ENCODE measurements around the gene OXNAD1. TPM values are rescaled to one million over a fixed set of nuclear protein-coding genes. Genes with fewer than 3 reads are reported as not detected.

Gene OXNAD1
- polyA plus RNA-seq, 1 of the 3 experiments (the other 2 are of a cell fraction): 6.9 TPM

DNA sequence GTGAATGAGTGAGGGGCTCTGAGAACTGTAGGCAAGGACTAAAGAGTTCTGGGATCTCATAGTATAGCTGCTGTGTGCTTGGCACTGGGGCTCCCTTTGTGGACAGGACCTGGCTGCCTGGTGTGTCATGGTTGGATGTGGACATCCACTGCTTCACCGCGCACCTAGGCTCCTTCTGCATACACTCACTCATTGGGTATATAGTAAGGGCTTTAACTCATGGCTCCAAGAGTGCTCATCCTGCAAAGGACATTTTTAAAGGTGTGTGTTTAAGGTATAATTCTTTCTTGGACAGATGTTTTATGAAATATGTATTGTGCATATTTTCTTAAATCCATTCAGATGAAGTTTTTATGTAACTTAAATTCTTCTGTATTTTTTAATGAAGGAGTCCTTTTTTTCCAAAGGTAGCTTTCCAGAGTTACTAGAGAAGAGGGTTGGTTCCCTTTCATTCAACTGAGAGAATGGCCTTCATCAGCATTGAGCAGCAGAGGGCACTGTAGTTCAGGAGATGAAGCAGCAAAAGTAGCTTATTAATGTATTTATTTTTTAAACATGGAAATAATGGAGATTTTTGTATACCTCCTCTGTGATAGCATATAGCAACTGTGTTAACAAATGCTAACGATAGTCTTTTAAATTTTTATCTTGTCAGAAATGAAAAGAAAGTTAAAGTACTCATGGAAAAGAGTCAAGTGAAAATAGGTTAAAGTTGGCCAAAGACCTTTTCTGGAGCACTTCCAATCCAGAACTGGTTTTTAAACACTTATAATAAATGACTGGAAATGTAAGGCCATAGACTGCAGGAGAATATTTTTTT is 25.2 kb downstream of the OXNAD1 start:
- peak overlapping the region in 1 of 2 experiments; percentile 76; a peak in 2 of 4 replicates for H3K27ac ChIP-seq (ENCODE audit: low read depth in 2 of 2, low read length in 1 of 2)

DNA sequence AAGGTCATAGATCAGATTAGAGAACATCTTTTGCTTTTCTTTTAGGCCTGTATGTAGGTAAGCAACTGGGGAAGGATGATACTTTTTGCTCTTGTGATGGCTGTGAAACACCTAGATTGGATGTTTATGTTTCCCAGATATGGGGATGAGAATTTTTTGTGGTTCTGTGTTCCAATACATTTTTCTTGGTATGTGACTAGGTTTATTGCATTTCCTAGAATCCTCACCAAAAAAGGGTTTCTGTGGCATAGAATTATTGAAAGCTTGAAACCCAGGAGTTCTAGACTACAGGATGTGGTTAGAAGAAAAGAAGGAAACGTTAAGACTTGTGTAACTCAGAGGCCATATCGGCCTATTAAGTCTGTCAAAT is 25.8 kb downstream of the OXNAD1 start:
- Histone ChIP-seq H3K4me3 (ENCODE audit: low read depth in 2 of 2, low read length in 1 of 2) (no peak overlapping the region), H3K4me2 (no peak overlapping the region), H4K20me1 (ENCODE audit: insufficient read depth) (no peaks in the 10 kb centered on the region; the same call in 1 of the 2 replicates), H3K9me2 (no peaks in the 10 kb centered on the region), H2AFZ (ENCODE audit: low read depth) (no peak overlapping the region), H3K79me2 (ENCODE audit: insufficient read depth) (no peaks in the 10 kb centered on the region), H3K27me3 (ENCODE audit: insufficient read depth) (no peaks in the 10 kb centered on the region), H3K36me3 (replicated peaks in 1 of 2; ENCODE audit: control insufficient read depth in 1 of 2, insufficient read depth in 2 of 2, low read length in 1 of 2) (peaks cover 23 to 29% of the 10 kb centered on the region in 2 experiments), H3K9ac (no peak overlapping the region), H3F3A (replicated peaks; ENCODE audit: insufficient read depth) (peaks cover 5% of the 10 kb centered on the region), H3K4me1 (ENCODE audit: control insufficient read depth in 1 of 2, insufficient read depth in 2 of 2, low read depth in 1 of 2, low read length in 1 of 2) (peaks cover 0 to 11% of the 10 kb centered on the region in 2 experiments; a peak in 2 of 4 replicates), H3K9me3 (no peaks in the 10 kb centered on the region), H3K27ac (ENCODE audit: low read depth in 2 of 2, low read length in 1 of 2) (peak overlapping the region in 1 of 2 experiments; percentile 76; a peak in 2 of 4 replicates)
- no peak for DNase-seq
- ChIA-PET POLR2A (interaction anchor here (0.9 to 1.5 kb wide), 4 partner anchors 26 to 260 kb away, joined by 3 to 16 read pairs (median 4); partner anchors contain the start of gene OXNAD1), CTCF (interaction anchor here (0.6 to 6.3 kb wide), 62 partner anchors 8 to 756 kb away, joined by 3 to 88 read pairs (median 5); partner anchors contain the start of genes DPH3, OXNAD1, PLCL2 and RFTN1)
- 71% methylated on average over 2 of the region's 2 CpGs for WGBS (ENCODE audit: low lambda C conversion rate)
- TF ChIP-seq NRF1 (IDR thresholded peaks at IDR 0.05; ENCODE audit: low read depth, low read length) (no peak), GATA2 (CRISPR knock-in tag; IDR thresholded peaks at IDR 0.05) (no peak), EZH2phosphoT487 (IDR thresholded peaks at IDR 0.05; ENCODE audit: borderline replicate concordance, low read depth) (no peak), TCF12 (IDR thresholded peaks at IDR 0.05) (no peak), YY1 (IDR thresholded peaks at IDR 0.05; ENCODE audit: low read depth) (no peak), RXRA (IDR thresholded peaks at IDR 0.05; ENCODE audit: borderline replicate concordance, low read depth) (no peak), NFIC (IDR thresholded peaks at IDR 0.05; ENCODE audit: borderline replicate concordance) (no peak), TEAD4 (IDR thresholded peaks at IDR 0.05; ENCODE audit: borderline replicate concordance, insufficient read depth) (no peak), EP300 (IDR thresholded peaks at IDR 0.05; ENCODE audit: borderline replicate concordance in 1 of 2, low read depth in 1 of 2, low read length in 1 of 2) (no peak), GABPA (IDR thresholded peaks at IDR 0.05; ENCODE audit: low read depth) (no peak), SIN3A (IDR thresholded peaks at IDR 0.05; ENCODE audit: borderline replicate concordance, low read depth, low read length) (no peak), FOSL2 (IDR thresholded peaks at IDR 0.05; ENCODE audit: borderline replicate concordance, low read depth) (no peak), USF2 (IDR thresholded peaks at IDR 0.05; ENCODE audit: borderline replicate concordance, low read depth, low read length) (no peak), CHD2 (IDR thresholded peaks at IDR 0.05; ENCODE audit: low read length, partially characterized antibody) (no peak), FOXM1 (IDR thresholded peaks at IDR 0.05; ENCODE audit: low read depth) (no peak), ELF1 (IDR thresholded peaks at IDR 0.05) (no peak), RCOR1 (IDR thresholded peaks at IDR 0.05; ENCODE audit: low read length) (no peak), SMC3 (IDR thresholded peaks at IDR 0.05; ENCODE audit: low read depth, low read length) (no peak)
- TF ChIP-seq, protein P1, sequence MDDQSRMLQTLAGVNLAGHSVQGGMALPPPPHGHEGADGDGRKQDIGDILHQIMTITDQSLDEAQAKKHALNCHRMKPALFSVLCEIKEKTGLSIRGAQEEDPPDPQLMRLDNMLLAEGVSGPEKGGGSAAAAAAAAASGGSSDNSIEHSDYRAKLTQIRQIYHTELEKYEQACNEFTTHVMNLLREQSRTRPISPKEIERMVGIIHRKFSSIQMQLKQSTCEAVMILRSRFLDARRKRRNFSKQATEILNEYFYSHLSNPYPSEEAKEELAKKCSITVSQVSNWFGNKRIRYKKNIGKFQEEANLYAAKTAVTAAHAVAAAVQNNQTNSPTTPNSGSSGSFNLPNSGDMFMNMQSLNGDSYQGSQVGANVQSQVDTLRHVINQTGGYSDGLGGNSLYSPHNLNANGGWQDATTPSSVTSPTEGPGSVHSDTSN (IDR thresholded peaks at IDR 0.05): no peak

More for the DNA sequence above, 25.2 kb downstream of the OXNAD1 start:
- Histone ChIP-seq H3K9me2 (no peaks in the 10 kb centered on the region), H3K4me1 (ENCODE audit: control insufficient read depth in 1 of 2, insufficient read depth in 2 of 2, low read depth in 1 of 2, low read length in 1 of 2) (peaks cover 0 to 11% of the 10 kb centered on the region in 2 experiments; a peak in 2 of 4 replicates), H3K9me3 (no peaks in the 10 kb centered on the region), H3K79me2 (ENCODE audit: insufficient read depth) (no peaks in the 10 kb centered on the region), H3K9ac (no peak overlapping the region), H3K4me3 (ENCODE audit: low read depth in 2 of 2, low read length in 1 of 2) (peak overlapping the region in 1 of 2 experiments; percentile 33; a peak in 1 of 4 replicates), H2AFZ (ENCODE audit: low read depth) (no peak overlapping the region), H3F3A (replicated peaks; ENCODE audit: insufficient read depth) (peaks cover 5% of the 10 kb centered on the region), H3K27me3 (ENCODE audit: insufficient read depth) (no peaks in the 10 kb centered on the region), H3K36me3 (replicated peaks in 1 of 2; ENCODE audit: control insufficient read depth in 1 of 2, insufficient read depth in 2 of 2, low read length in 1 of 2) (peaks cover 17 to 28% of the 10 kb centered on the region in 2 experiments), H4K20me1 (ENCODE audit: insufficient read depth) (no peaks in the 10 kb centered on the region; the same call in 1 of the 2 replicates), H3K4me2 (no peak overlapping the region)
- DNase-seq: peak; percentile 30
- WGBS (ENCODE audit: low lambda C conversion rate): 34% methylated on average over 3 of the region's 3 CpGs
- POLR2A ChIA-PET: interaction anchor here (0.6 to 1.5 kb wide), 5 partner anchors 22 to 260 kb away, joined by 3 to 16 read pairs (median 3); partner anchors contain the start of gene OXNAD1
- CTCF ChIA-PET: interaction anchor here (0.6 to 6.3 kb wide), 71 partner anchors 8 to 756 kb away, joined by 3 to 88 read pairs (median 4); partner anchors contain the start of genes DPH3, OXNAD1, PLCL2 and RFTN1
- TF ChIP-seq RAD21 (IDR thresholded peaks at IDR 0.05; ENCODE audit: low read length): peak; percentile 97
- TF ChIP-seq, protein P2, sequence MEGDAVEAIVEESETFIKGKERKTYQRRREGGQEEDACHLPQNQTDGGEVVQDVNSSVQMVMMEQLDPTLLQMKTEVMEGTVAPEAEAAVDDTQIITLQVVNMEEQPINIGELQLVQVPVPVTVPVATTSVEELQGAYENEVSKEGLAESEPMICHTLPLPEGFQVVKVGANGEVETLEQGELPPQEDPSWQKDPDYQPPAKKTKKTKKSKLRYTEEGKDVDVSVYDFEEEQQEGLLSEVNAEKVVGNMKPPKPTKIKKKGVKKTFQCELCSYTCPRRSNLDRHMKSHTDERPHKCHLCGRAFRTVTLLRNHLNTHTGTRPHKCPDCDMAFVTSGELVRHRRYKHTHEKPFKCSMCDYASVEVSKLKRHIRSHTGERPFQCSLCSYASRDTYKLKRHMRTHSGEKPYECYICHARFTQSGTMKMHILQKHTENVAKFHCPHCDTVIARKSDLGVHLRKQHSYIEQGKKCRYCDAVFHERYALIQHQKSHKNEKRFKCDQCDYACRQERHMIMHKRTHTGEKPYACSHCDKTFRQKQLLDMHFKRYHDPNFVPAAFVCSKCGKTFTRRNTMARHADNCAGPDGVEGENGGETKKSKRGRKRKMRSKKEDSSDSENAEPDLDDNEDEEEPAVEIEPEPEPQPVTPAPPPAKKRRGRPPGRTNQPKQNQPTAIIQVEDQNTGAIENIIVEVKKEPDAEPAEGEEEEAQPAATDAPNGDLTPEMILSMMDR (IDR thresholded peaks at IDR 0.05): peak; percentile 96
- TF ChIP-seq RXRA (IDR thresholded peaks at IDR 0.05; ENCODE audit: borderline replicate concordance, low read depth): no peak
- peak; percentile 92 for TF ChIP-seq SMC3 (IDR thresholded peaks at IDR 0.05; ENCODE audit: low read depth, low read length)
